Muscle of arm (tissue), 12 donors: ENCODE results near the gene TESK2. TPM values are rescaled to one million over a fixed set of nuclear protein-coding genes. Genes with fewer than 3 reads are reported as not detected.

Experiments used
- DNase-seq: peaks from one replicate; pipeline ENCODE4 v3.0.0-alpha.2; 2013
- polyA plus RNA-seq, 12 donors: library from polyadenylated mRNA; unstranded; fragments of 120-200 nt; gene quantifications; one replicate each; pipeline ENCODE4 v1.2.1, GENCODE V29; 2013; ENCODE audit not compliant: insufficient read length in 12 of 12

Gene TESK2
- polyA plus RNA-seq, 12 donors, result 1.9 to 5.4 (median 2.2) TPM; not detected in 1

DNA sequence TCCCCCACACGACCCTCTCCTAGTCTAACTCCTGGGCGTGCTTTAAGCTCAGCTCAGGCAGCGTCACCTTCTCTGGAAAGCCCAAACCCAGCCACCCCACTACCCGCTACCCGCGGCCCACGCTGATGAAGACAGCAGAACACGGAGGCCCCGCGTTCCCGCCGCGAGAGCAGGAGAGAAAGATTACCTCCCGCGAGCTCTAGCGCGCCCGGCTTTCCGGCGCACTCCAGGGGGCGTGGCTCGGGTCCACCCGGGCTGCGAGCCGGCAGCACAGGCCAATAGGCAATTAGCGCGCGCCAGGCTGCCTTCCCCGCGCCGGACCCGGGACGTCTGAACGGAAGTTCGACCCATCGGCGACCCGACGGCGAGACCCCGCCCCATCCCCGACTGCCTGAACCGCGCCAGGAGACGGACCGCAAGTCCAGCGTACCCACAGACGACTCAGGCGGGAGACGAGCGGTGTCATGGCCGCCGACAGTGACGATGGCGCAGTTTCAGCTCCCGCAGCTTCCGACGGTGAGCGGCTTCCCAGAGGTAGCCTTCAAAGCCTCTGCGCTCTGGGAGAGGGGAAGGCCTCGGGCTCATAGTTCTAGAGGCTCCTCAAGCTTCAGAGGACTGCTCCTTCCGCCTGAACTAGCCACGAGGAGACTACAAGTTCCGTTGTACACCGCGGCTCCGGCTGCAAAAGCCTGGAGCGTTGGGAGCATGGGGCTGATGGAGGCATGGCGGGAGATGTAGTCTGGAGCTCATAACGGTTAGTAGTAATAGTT is 151.0 kb downstream of the TESK2 start, which contains the start of the genes MUTYH and TOE1:
TSS of gene MUTYH (minus strand) at position 652 of the 770 bp plus-strand sequence. CDS start 5,935 bp downstream, outside the sequence.
TSS of gene TOE1 (plus strand) at position 382 of the 770 bp plus-strand sequence. CDS start at position 465, 83 bp downstream.
- DNase-seq, result peak; percentile 89

DNA sequence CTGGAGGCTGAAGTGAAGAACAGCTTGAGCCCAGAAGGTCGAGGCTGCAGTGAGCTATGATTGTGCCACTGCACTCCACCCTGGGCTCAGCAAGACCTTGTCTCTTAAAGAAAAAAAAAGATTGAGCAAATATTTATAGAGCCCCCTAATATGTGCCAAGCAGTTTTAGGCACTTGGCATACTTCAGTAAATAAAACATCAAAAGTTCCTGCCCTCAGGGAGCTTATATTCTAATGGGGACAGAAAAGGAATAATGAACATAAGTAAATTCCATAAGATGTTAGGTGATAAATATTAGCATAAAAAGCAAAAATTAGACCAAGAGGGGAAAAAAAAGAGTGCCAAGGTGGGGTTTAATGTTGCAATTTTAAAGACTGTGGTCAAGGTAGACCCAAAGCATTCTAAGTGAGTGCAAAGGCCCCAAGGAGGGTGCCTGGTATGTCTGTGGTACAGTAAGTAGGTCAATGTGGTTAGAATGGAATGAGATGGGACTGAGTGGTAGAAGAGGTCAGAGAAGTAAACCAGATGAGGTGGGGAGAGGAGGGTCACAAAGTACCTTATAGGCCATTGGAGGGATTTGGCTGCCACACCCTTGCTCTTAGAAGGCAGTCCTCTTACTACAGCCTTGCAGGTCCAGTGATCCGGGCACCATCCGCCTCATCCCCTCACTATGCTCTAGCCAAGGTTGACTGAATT is 153.2 kb downstream of the TESK2 start:
- no peak for DNase-seq

- no peak for DNase-seq
Measured at GRCh38 chr1:45335855-45336324, 155.1 kb downstream of the TESK2 start.

DNA sequence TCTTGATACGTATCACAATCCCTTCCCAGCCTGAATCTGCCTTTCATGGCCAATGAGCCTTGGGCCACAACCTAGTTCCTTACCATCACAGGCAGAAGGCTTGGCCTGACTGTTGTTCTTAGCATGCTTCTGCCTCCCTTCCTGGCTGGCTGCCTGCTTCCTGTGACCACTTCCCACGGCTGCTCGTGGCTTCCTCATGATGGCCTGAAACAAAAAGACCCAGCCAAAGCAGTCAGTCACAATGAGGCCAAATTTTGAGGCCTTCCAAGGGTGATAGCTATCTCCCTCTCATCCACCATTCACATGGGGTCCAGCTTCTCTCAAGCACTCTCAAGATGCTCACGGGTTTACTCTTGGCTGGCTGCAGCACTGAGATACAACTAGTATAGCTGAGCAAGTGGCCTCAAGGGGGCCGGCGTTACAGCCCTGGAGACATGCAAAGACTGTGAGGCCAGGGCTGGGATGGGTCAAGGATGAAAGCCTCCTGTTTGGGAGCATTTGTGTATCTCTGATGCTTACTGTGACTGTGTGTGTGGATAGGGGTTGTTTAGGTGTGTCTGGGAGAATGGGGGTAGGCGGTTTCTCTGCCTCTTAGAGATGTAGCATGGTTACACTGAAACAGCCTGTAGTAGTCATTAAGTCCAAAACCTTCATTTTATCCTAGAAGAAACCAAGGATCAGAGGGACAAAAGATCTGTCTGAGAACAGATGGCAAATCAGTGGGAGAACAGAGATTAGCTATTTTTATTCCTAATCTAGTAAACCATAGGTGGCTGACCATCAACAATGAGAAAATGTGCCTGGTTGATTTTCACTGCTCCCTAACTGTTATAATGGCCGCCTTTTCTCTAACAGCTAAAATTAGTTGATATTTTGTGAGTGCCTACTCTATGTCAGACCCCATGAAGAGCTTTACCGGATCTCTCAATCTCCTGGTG is 156.4 kb downstream of the TESK2 start:
- DNase-seq, result no peak

- DNase-seq, result no peak
Measured at GRCh38 chr1:45332346-45332720, 158.6 kb downstream of the TESK2 start.

DNA sequence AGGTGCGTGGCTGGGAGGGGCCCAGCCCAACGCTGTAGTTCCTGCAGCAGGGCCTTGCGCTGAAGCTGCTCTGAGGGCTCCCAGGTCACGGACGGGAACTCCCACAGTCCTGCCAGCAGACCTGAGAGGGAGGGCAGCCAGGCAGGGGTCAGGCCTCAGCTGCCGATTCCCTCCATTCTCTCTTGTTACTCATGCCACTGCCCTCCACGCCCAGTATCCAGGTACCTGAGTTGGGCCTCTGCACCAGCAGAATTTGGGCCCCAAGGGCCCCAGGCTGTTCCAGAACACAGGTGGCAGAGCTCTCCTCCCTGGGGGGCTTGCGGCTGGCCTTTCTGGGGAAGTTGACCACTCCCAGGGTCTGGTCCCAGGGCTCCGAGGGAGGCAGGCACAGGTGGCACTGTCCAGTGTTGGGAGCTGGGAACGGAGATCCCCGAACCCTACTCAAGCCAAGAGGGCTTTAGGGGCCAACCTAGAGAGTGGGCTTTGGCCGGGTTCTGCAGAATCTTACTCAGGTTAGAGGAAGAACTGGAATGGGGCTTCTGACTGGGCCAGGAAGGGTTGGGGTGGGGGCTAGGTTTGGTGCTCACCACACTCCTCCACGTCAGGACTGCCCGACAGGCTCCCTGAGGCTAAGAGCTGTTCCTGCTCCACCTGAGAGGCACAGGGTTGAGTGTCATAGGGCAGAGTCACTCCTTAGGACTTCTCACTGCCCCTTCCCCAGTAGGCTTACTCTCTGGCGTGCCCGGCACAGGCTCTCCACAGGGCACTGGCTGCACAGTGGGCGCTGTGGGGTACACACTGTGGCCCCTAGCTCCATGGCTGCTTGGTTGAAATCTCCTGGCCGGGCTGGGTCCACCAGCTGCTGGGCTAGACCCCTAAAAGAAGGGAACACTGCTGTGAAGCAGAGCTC is 159.3 kb downstream of the TESK2 start:
- no peak for DNase-seq

DNA sequence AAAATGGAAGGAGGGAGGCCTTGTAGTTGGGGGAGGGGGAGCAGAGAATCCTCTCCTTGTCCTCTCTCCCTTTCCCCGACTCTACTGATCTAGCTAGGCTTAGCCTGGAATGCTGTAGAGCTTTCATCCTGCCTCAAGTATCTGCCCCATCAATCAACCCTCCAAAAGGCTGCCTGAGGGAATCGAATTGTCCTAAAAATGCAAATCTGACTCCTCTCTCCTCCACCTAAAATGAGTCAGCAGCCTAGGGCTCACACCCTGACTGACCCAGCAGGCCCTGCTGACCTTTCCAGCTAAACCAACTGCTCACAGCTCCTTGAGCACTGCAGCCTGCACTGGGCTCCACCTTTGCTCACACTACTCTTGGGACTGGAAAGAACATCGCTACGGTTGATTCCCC is 161.5 kb downstream of the TESK2 start:
- no peak for DNase-seq

GRCh38 chr1:45328680-45329079 is 162.3 kb downstream of the TESK2 start:
- no peak for DNase-seq

GRCh38 chr1:45327644-45328515 is 163.1 kb downstream of the TESK2 start:
- DNase-seq, result peak; percentile 7

DNA sequence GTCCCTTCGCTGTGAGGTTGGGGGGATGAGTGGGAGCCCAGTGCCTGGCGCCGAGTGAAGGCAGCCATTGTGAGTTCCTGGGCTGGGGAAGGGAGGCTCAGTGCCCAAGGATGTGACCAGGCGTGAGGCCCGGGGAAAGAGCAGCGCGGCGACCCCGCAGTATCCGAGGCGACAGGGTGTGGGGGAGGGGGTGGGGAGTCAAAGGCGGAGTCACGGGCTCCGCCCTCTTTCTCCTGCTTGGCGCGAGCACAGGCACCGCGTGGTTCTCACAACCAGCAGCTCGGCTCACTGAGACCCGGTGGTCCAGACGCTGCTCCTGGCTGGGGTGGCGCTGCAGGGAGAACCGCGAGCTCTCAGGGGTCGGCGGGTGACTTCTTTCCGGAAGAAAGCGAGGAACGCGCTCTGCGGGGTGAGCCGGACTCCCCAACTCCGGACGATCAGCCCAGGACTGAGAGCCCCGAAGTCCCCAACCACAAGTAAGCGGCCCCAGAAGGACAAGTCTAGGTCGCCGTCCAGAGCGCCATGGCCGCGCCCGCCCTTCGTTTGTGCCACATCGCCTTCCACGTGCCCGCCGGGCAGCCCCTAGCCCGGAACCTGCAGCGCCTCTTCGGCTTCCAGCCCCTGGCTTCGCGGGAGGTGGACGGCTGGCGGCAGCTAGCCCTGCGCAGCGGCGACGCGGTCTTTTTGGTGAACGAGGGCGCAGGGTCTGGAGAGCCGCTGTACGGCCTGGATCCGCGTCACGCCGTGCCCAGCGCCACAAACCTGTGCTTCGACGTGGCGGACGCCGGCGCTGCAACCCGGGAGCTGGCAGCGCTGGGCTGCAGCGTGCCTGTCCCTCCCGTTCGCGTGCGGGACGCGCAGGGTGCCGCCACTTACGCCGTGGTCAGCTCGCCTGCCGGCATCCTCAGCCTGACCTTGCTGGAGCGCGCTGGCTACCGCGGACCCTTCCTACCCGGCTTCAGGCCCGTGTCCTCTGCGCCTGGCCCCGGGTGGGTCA is 164.0 kb downstream of the TESK2 start, which contains the start of gene HPDL:
TSS of gene HPDL (plus strand) at position 269 of the 997 bp plus-strand sequence. CDS start at position 523, 254 bp downstream.
- peak; percentile 78 for DNase-seq

GRCh38 chr1:45325851-45326506 is 165.0 kb downstream of the TESK2 start:
- DNase-seq, result no peak

DNA sequence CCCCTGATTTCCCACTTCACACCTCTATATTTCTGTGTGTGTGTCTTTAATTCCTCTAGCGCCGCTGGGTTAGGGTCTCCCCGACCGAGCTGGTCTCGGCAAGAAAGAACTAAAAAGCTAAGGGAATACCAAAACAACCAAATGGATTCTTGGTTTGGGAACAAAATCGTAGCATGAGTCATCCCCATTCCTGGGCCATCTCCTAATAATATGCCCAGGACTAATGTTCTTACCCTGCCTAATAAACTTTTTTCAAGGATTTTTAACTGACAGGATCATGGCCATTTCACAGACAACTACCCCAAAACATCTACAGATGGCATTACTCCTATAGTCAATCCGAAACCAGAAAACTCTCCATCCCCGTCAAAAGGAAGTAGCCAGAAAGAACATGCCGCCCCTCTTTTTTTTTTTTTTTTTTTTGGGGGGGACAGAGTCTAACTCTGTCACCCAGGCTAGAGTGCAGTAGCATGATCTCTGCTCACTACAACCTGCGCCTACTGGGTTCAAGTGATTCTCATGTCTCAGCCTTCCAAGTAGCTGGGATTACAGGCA is 168.4 kb downstream of the TESK2 start:
- no peak for DNase-seq

DNA sequence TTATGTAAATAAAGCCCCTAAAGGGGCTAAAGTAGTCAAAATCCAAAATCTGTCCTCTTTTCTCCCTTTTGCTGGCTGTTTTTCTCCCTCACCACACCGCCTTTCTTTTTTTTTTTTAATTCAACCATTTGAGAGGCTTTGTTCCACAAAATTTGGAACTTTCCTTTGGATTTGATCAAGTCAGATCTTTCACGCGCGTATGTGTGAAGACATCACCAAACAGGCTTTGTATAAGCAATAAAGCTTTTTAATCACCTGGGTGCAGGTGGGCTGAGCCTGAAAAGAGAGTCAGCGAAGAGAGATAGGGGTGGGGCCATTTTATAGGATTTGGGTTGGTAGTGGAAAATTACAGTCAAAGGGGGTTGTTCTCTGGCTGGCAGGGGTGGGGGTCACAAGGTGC is 169.5 kb downstream of the TESK2 start:
- DNase-seq, result no peak

- no peak for DNase-seq
Measured at GRCh38 chr1:45319761-45320160, 171.2 kb downstream of the TESK2 start.

DNA sequence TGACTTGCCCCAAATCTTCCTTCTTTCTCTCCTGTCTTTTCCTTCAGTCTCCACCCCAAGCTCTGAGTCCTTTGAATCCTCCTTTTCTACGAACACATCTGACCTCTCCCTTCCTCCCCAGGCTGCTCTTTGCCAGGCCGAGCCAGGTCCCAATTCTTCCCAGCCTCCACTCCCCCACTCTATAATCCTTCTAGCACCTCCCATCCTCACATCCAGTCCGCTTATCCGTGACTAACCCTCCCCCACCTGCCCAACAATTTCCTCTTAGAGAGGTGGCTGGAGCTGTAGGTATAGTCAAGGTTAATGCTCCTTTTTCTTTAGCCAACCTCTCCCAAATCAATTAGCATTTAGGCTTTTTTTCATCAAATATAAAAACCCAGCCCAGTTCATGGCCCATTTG is 173.8 kb downstream of the TESK2 start:
- DNase-seq, result no peak

DNA sequence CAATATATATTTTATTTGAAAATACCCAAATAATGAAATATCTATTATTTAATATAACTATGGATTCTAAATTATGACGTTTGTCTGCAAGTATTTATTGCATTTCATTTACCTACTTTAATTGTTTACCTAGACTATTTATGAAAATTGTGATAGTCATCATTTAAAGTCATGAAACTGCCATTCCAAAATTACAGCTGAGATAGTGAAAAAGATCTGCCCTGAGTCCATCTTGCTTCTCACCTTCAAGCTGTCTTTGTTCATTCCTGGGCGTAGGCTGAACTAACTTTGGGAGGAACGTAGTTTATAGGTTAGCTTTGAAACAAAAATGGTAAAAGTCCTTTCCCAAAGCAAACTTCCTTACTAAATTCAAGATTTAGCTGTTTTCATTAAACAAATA is 176.7 kb downstream of the TESK2 start:
- no peak for DNase-seq

- no peak for DNase-seq
Measured at GRCh38 chr1:45306905-45307304, 184.1 kb downstream of the TESK2 start.
